ENCODE data around the gene PPP6R2. TPM values are rescaled to one million over a fixed set of nuclear protein-coding genes. Genes with fewer than 3 reads are reported as not detected.
A peak's percentile ranks its signal among the peaks of the same experiment; 100 is the strongest.

PPP6R2 gene
- total and polyA plus RNA-seq, 8 donors = 21.1 to 70.4 (median 25.1) TPM

GRCh38 chr22:50471197-50471847, 128.2 kb downstream of the PPP6R2 start:
- Histone ChIP-seq H3K9me3 (no peaks in the 10 kb centered on the region), H3K27ac (no peak overlapping the region), H3K36me3 (peaks cover 0 to 16% (median 11%) of the 10 kb centered on the region in 3 donors), H3K4me3 (no peak overlapping the region), H3K27me3 (no peaks in the 10 kb centered on the region), H3K4me1 (peaks cover 26 to 39% (median 33%) of the 10 kb centered on the region in 3 donors)
- no peak for TF ChIP-seq CTCF (IDR thresholded peaks at IDR 0.05)
- intact Hi-C loops (cut with DNase I) = no loop called here
- DNase-seq (peak in 1 of 6 donors; percentile 48), FAIRE-seq (no peak), ATAC-seq (no peak)
- WGBS, 2 donors = 79 to 81% methylated on average over 21 of the region's 21 CpGs

- no peak overlapping the region for H3K27ac ChIP-seq
Observed at GRCh38 chr22:50471962-50472361, 128.8 kb downstream of the PPP6R2 start.

GRCh38 chr22:50473088-50473487, 130.0 kb downstream of the PPP6R2 start:
- ATAC-seq (peak in 1 of 4 donors; percentile 9), FAIRE-seq (no peak), DNase-seq (peak in 2 of 6 donors; percentile 43 to 71)
- WGBS, 2 donors = 65 to 68% methylated on average over 6 of the region's 6 CpGs
- H3K4me1 ChIP-seq = peaks cover 26 to 39% (median 33%) of the 10 kb centered on the region in 3 donors
- no peak overlapping the region for H3K27ac ChIP-seq
- H3K27me3 ChIP-seq = no peaks in the 10 kb centered on the region
- intact Hi-C loops (cut with DNase I) = no loop called here
- peak overlapping the region in 2 of 4 donors; percentile 84 to 89 for H3K4me3 ChIP-seq
- H3K36me3 ChIP-seq = no peaks in the 10 kb centered on the region
- H3K9me3 ChIP-seq = no peaks in the 10 kb centered on the region
- peak in 1 of 4 donors; percentile 23 for TF ChIP-seq CTCF (IDR thresholded peaks at IDR 0.05)

More at GRCh38 chr22:50471962-50472361, 128.8 kb downstream of the PPP6R2 start:
- DNase-seq = peak in 1 of 6 donors; percentile 60
- 72 to 81% methylated on average over 5 of the region's 5 CpGs for WGBS, 2 donors
- peaks cover 0 to 9% (median 4%) of the 10 kb centered on the region in 3 donors for H3K36me3 ChIP-seq
- H3K4me3 ChIP-seq = no peak overlapping the region
- ATAC-seq = no peak
- no peak for FAIRE-seq
- no peaks in the 10 kb centered on the region for H3K9me3 ChIP-seq
- no peaks in the 10 kb centered on the region for H3K27me3 ChIP-seq
- intact Hi-C loops (cut with DNase I) = no loop called here
- H3K4me1 ChIP-seq = peaks cover 26 to 39% (median 33%) of the 10 kb centered on the region in 3 donors
- no peak for TF ChIP-seq CTCF (IDR thresholded peaks at IDR 0.05)

- Histone ChIP-seq H3K9me3 (no peaks in the 10 kb centered on the region), H3K27ac (peak overlapping the region; percentile 34 to 48 (median 44)), H3K4me1 (peaks cover 26 to 39% (median 33%) of the 10 kb centered on the region in 3 donors), H3K27me3 (no peaks in the 10 kb centered on the region), H3K4me3 (peak overlapping the region; percentile 57 to 89 (median 74)), H3K36me3 (no peaks in the 10 kb centered on the region)
- intact Hi-C loops (cut with DNase I) = no loop called here
- FAIRE-seq (no peak), ATAC-seq (peak; percentile 41 to 57 (median 50)), DNase-seq (peak in 5 of 6 donors; percentile 42 to 87 (median 65))
- WGBS, 2 donors = 2 to 6% methylated on average over 32 to 62 of the region's 62 CpGs
- no peak for TF ChIP-seq CTCF (IDR thresholded peaks at IDR 0.05)
Observed at GRCh38 chr22:50473855-50474671, 130.9 kb downstream of the PPP6R2 start.

Data from pancreas (tissue), 10 donors.